Osteoblast (primary cell): ENCODE data around the gene GATAD1. TPM values are rescaled to one million over a fixed set of nuclear protein-coding genes. Genes with fewer than 3 reads are reported as not detected.

Experiments
- DNase-seq: peaks from one replicate; pipeline ENCODE4 v3.0.0; 2011; ENCODE audit warnings: low spot score, mixed read lengths; ENCODE audit not compliant: insufficient read length; ENCODE audit errors: missing footprints
- H2AFZ ChIP-seq: 2 replicates; pipeline ENCODE4 v1.6.0; 2011; ENCODE audit warnings: mild to moderate bottlenecking, low read length
- H3K27ac ChIP-seq: 2 replicates; pipeline ENCODE4 v1.5.1; 2011; ENCODE audit warnings: mild to moderate bottlenecking, low read depth, low read length, moderate library complexity
- H3K27me3 ChIP-seq: 2 replicates; pipeline ENCODE4 v1.6.0; 2012; ENCODE audit warnings: mild to moderate bottlenecking, control low read depth, inconsistent platforms, low read length, moderate library complexity; ENCODE audit not compliant: insufficient read depth
- H3K36me3 ChIP-seq: 2 replicates; pipeline ENCODE4 v1.5.1; 2011; ENCODE audit warnings: mild to moderate bottlenecking, low read length, control low read depth, moderate library complexity; ENCODE audit not compliant: insufficient read depth
- H3K4me1 ChIP-seq: 2 replicates; pipeline ENCODE4 v1.5.1; 2011; ENCODE audit warnings: mild to moderate bottlenecking, low read length, control low read depth, moderate library complexity; ENCODE audit not compliant: insufficient read depth
- H3K4me2 ChIP-seq: 2 replicates; pipeline ENCODE4 v1.6.0; 2011; ENCODE audit warnings: mild to moderate bottlenecking, low read length; ENCODE audit not compliant: insufficient read depth
- H3K4me3 ChIP-seq: fragments of 200-600 bp; sonication (generic); 3 replicates; pipeline ENCODE4 v1.5.1; 2012; ENCODE audit warnings: mild to moderate bottlenecking, low read length, inconsistent platforms; ENCODE audit not compliant: insufficient read depth
- H3K79me2 ChIP-seq: 2 replicates; pipeline ENCODE4 v1.6.0; 2012; ENCODE audit warnings: mild to moderate bottlenecking, low read length, control low read depth, inconsistent platforms; ENCODE audit not compliant: insufficient read depth
- H3K9me3 ChIP-seq: 2 replicates; pipeline ENCODE4 v1.5.1; 2011; ENCODE audit warnings: low read depth, low read length, control low read depth
- H4K20me1 ChIP-seq: 2 replicates; pipeline ENCODE4 v1.6.0; 2012; ENCODE audit warnings: mild to moderate bottlenecking, low read length, control low read depth; ENCODE audit not compliant: insufficient read depth
- total RNA-seq: library from RNA; depleted of rRNA; stranded (reverse); fragments of >200 nt; gene quantifications from 2 replicates; pipeline ENCODE4 v1.2.3, GENCODE V29; 2012
- TF ChIP-seq, protein P1 (sequence below): IDR thresholded peaks from 2 replicates; pipeline ENCODE4 v1.5.1; 2011; ENCODE audit warnings: mild to moderate bottlenecking, low read depth, low read length, moderate library complexity; ENCODE audit errors: extremely low read depth

GATAD1 gene
- total RNA-seq, 1 donor: 42.7 TPM

DNA sequence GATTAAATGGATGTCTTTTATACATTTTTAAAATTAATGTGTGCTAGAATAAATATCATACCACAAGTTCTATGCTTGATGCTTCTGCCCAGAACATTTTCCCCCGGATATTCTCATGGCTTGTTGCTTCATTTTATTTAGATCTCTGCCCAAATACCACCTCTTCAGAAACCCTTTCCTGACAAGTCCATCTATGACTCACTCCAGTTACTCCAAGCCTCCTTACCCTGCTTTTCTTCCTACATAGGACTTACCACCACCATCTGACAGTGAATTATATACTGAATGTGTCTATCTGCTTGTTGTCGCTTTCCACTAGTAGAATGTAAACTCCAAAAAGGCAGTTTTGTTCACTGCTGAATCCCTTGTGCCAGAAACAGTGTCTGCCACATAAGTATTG lies 49.6 kb downstream of the GATAD1 start:
- H3K4me2 ChIP-seq: no peak overlapping the region
- H3K9me3 ChIP-seq: no peaks in the 10 kb centered on the region
- H3K27ac ChIP-seq: peak overlapping the region; percentile 20
- H3K27me3 ChIP-seq: no peaks in the 10 kb centered on the region
- TF ChIP-seq, protein P1, sequence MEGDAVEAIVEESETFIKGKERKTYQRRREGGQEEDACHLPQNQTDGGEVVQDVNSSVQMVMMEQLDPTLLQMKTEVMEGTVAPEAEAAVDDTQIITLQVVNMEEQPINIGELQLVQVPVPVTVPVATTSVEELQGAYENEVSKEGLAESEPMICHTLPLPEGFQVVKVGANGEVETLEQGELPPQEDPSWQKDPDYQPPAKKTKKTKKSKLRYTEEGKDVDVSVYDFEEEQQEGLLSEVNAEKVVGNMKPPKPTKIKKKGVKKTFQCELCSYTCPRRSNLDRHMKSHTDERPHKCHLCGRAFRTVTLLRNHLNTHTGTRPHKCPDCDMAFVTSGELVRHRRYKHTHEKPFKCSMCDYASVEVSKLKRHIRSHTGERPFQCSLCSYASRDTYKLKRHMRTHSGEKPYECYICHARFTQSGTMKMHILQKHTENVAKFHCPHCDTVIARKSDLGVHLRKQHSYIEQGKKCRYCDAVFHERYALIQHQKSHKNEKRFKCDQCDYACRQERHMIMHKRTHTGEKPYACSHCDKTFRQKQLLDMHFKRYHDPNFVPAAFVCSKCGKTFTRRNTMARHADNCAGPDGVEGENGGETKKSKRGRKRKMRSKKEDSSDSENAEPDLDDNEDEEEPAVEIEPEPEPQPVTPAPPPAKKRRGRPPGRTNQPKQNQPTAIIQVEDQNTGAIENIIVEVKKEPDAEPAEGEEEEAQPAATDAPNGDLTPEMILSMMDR: no peak
- H2AFZ ChIP-seq: no peak overlapping the region
- H4K20me1 ChIP-seq: no peaks in the 10 kb centered on the region
- H3K36me3 ChIP-seq: peaks cover 28% of the 10 kb centered on the region
- H3K4me1 ChIP-seq: peaks cover 7% of the 10 kb centered on the region
- H3K79me2 ChIP-seq: no peaks in the 10 kb centered on the region
- no peak overlapping the region for H3K4me3 ChIP-seq
- DNase-seq: peak; percentile 9

DNA sequence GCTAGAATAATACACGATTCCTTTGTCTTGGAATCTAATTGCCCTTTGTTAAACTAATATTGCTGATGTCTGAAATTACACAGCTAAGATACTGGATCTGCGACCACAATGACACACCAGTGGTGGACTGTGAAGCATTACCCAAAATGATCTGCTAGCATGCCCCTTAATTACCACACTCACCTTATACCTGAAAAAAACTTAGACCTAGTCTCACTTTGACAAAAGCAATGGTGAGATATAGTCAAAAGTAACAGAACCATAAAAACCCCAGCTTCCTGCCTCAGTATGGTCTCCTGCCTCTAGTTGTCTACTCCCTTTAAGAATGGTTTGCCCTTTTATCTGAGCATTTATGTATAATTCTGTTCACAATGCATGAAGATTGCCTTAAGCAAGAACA lies 51.3 kb downstream of the GATAD1 start:
- H3K4me2 ChIP-seq: no peak overlapping the region
- H3K27me3 ChIP-seq: no peaks in the 10 kb centered on the region
- no peak for DNase-seq
- no peaks in the 10 kb centered on the region for H4K20me1 ChIP-seq
- H2AFZ ChIP-seq: no peak overlapping the region
- peaks cover 28% of the 10 kb centered on the region for H3K36me3 ChIP-seq
- no peaks in the 10 kb centered on the region for H3K79me2 ChIP-seq
- no peak overlapping the region for H3K4me3 ChIP-seq
- no peaks in the 10 kb centered on the region for H3K9me3 ChIP-seq
- H3K4me1 ChIP-seq: peaks cover 7% of the 10 kb centered on the region
- TF ChIP-seq, protein P1: no peak
- H3K27ac ChIP-seq: no peak overlapping the region

DNA sequence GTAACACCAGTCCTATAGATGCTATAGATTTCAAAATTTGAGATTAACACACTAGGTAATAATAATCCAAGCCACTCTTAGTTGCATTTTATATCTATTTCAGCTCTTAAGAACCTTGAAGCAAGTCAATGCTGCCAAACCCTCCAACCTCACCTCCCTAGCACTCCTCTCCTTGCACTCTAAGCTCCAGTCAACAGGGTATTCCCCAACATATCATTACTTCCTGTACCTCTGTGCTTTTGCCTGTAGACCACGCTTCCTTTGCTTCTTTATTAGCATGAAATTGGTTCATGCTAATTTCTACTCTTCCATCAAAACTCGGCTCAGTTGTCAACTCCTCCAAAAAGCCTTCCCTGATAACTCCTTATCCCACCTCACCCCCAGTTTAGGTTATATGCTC lies 56.5 kb downstream of the GATAD1 start:
- H4K20me1 ChIP-seq: no peaks in the 10 kb centered on the region
- no peaks in the 10 kb centered on the region for H3K4me1 ChIP-seq
- no peak overlapping the region for H3K4me2 ChIP-seq
- H3K27me3 ChIP-seq: no peaks in the 10 kb centered on the region
- no peak overlapping the region for H3K4me3 ChIP-seq
- no peaks in the 10 kb centered on the region for H3K9me3 ChIP-seq
- no peak overlapping the region for H2AFZ ChIP-seq
- no peaks in the 10 kb centered on the region for H3K79me2 ChIP-seq
- peaks cover 26% of the 10 kb centered on the region for H3K36me3 ChIP-seq
- TF ChIP-seq, protein P1: no peak
- DNase-seq: no peak
- no peak overlapping the region for H3K27ac ChIP-seq

DNA sequence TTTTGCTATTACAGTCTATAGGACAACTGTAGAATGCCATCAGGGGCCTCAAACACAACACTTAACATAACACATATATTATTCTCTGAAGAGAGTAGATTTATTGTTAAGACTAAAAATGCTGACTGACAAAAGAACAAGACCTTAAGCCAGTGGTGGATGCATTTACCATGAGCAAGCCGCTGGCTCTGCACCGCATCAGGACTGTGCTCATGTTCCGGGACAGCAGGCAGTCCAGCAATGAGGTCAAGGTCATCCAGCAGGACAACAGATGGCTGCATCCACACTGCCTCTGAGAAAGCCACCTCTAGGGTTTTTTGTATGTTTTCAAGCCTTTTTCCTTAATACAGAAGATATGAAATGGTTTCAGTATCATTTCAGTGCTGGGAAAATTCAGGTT lies 57.3 kb downstream of the GATAD1 start:
- Histone ChIP-seq H2AFZ (no peak overlapping the region), H3K79me2 (no peaks in the 10 kb centered on the region), H3K4me3 (no peak overlapping the region), H3K36me3 (peaks cover 24% of the 10 kb centered on the region), H3K4me2 (no peak overlapping the region), H3K9me3 (no peaks in the 10 kb centered on the region), H3K4me1 (no peaks in the 10 kb centered on the region), H3K27ac (no peak overlapping the region), H3K27me3 (no peaks in the 10 kb centered on the region), H4K20me1 (no peaks in the 10 kb centered on the region)
- TF ChIP-seq, protein P1: no peak
- no peak for DNase-seq
